ENCODE data around the gene OR2V2.

The OR2V2 gene

GRCh38 chr5:181145133-181145532 lies 2.3 kb upstream of the OR2V2 start:
- CTCF ChIA-PET = interaction anchor here (1.1 kb wide), 1 partner anchor 14 kb away, joined by 3 read pairs; no protein-coding TSS in a partner anchor
- no peak for TF ChIP-seq CTCF (IDR thresholded peaks at IDR 0.05; ENCODE audit: insufficient read depth, low read length, missing control alignments)
- POLR2A ChIA-PET = no interaction called here
- no peak for DNase-seq (ENCODE audit: low read depth, low spot score)
- H3K4me3 ChIP-seq (ENCODE audit: low read depth, low read length) = no peak overlapping the region

GRCh38 chr5:181149355-181149754 lies 2.0 kb downstream of the OR2V2 start:
- POLR2A ChIA-PET = no interaction called here
- no peak for DNase-seq (ENCODE audit: low read depth, low spot score)
- CTCF ChIA-PET = interaction anchor here (2.2 kb wide), 1 partner anchor 10 kb away, joined by 11 read pairs; no protein-coding TSS in a partner anchor
- no peak for TF ChIP-seq CTCF (IDR thresholded peaks at IDR 0.05; ENCODE audit: insufficient read depth, low read length, missing control alignments)
- H3K4me3 ChIP-seq (ENCODE audit: low read depth, low read length) = no peak overlapping the region

DNA sequence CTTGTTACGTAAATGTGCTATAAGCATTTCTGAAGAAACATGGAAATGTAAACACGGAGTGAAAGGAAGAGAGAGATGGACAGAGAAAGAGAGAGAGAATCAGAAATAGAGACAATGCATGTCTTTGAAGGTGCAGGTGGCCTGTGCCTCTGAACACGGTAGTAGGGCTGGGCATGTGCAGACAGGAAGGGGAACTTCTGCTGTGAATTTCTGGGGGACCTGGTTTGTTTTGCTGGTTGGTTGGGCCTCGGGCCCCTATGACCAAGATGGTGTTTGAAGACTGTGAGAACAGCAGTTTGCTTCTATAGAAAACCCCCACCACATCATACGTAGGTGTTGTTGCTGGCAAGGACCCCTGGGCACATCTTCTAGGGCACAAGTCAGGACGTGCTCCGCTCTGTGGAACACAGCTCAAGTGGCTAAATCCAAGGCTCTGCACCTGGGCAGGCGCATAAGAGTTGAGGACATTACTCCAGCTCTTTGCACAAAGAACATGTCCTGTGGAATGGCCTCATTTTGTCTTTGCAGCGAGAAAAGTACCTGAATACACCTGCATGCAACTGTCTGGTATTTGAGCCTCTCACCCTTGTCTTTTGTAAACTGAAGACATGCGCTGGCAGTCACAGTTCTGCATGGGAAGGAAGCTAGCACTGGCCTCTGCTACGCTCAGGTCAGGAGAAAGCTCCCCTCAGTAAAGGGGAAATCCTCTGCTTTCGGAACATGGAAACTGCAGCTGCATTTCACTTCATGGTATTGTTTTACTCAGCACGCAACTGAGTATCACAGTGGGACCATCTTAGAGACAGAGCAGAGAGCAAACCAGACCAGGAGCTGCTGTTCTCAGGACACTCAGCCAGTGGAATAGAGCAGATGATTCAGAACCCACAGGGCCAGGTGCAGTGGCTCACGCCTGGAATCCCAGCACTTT lies 2.7 kb downstream of the OR2V2 start:
- no peak for DNase-seq (ENCODE audit: low read depth, low spot score)
- TF ChIP-seq CTCF (IDR thresholded peaks at IDR 0.05; ENCODE audit: insufficient read depth, low read length, missing control alignments) = no peak
- H3K4me3 ChIP-seq (ENCODE audit: low read depth, low read length) = no peak overlapping the region
- ChIA-PET POLR2A (no interaction called here), CTCF (interaction anchor here (1.6 to 2.2 kb wide), 2 partner anchors 9 to 365 kb away, joined by 4 to 11 read pairs; no protein-coding TSS in a partner anchor)

GRCh38 chr5:181151146-181151545 lies 3.8 kb downstream of the OR2V2 start:
- ChIA-PET CTCF (interaction anchor here (0.9 to 1.6 kb wide), 2 partner anchors 9 to 367 kb away, joined by 4 read pairs; no protein-coding TSS in a partner anchor), POLR2A (no interaction called here)
- DNase-seq (ENCODE audit: low read depth, low spot score) = no peak
- H3K4me3 ChIP-seq (ENCODE audit: low read depth, low read length) = no peak overlapping the region
- no peak for TF ChIP-seq CTCF (IDR thresholded peaks at IDR 0.05; ENCODE audit: insufficient read depth, low read length, missing control alignments)

GRCh38 chr5:181152406-181152805 lies 5.0 kb downstream of the OR2V2 start:
- ChIA-PET CTCF (interaction anchor here (0.6 to 1.4 kb wide), 3 partner anchors 8 to 368 kb away, joined by 3 to 4 read pairs (median 4); no protein-coding TSS in a partner anchor), POLR2A (no interaction called here)
- DNase-seq (ENCODE audit: low read depth, low spot score) = no peak
- no peak overlapping the region for H3K4me3 ChIP-seq (ENCODE audit: low read depth, low read length)
- no peak for TF ChIP-seq CTCF (IDR thresholded peaks at IDR 0.05; ENCODE audit: insufficient read depth, low read length, missing control alignments)

GRCh38 chr5:181153814-181154213 lies 6.4 kb downstream of the OR2V2 start:
- no peak overlapping the region for H3K4me3 ChIP-seq (ENCODE audit: low read depth, low read length)
- DNase-seq (ENCODE audit: low read depth, low spot score) = no peak
- TF ChIP-seq CTCF (IDR thresholded peaks at IDR 0.05; ENCODE audit: insufficient read depth, low read length, missing control alignments) = no peak
- CTCF ChIA-PET = interaction anchor here (1.4 kb wide), 1 partner anchor 369 kb away, joined by 4 read pairs; no protein-coding TSS in a partner anchor
- POLR2A ChIA-PET = no interaction called here
